Measurements from ENCODE around the gene JAK1.

DNA sequence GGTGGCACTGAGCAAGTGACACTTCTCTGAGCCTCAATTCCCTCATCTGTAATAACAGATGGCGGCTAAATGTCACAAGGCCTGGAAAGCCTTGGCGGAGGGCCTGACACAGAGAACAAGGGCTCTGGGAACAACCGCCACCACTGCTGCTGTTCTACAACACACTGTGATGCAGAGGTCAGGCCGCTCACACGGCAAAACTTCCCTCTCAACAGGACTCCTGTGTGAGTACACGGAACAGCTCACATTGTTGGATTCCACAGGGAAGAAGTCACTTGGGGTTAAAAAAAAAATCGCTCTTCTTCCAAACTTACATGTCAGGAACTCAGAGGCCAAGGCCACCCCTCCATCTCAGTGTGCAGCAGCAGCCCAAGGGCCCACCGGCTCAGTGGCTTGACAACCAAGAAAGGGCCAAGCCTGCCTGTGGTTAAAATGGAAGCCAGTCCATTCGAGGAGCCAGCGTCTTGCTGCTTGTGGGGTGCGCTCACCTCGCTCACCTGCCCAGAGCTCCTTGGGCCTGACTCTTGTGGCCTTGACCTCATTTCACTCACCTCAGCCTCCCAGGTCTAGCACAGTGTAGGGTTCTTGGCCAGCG lies 120.4 kb downstream of the JAK1 start:
- TF ChIP-seq SUZ12 (IDR thresholded peaks at IDR 0.05; ENCODE audit: unreplicated experiment), result no peak
- TF ChIP-seq MXI1 (IDR thresholded peaks at IDR 0.05; ENCODE audit: low read depth, low read length), result no peak
